ENCODE measurements around the gene G0S2. TPM values are rescaled to one million over a fixed set of nuclear protein-coding genes. Genes with fewer than 3 reads are reported as not detected.

G0S2 gene
- total and polyA plus RNA-seq, 2 of the 4 experiments (the other 2 are of a cell fraction), result 0.36 to 0.53 TPM

- Histone ChIP-seq H3K27ac (ENCODE audit: insufficient read depth, low read length) (no peak overlapping the region), H3K18ac (ENCODE audit: low read depth, low read length) (no peak overlapping the region), H3K9me3 (ENCODE audit: control insufficient read depth, insufficient read depth, low read length) (0 out of 2 replicates have a peak, but pooled peaks cover 3% of the 10 kb centered on the region), H3K9ac (ENCODE audit: low read depth, low read length) (no peak overlapping the region), H2BK20ac (ENCODE audit: low read depth, low read length) (no peak overlapping the region), H2AK9ac (replicated peaks; ENCODE audit: low read depth, low read length, poor library complexity) (no peak overlapping the region), H2BK120ac (ENCODE audit: low read depth, low read length) (no peak overlapping the region), H3K56ac (ENCODE audit: extremely low read depth, insufficient read depth, low read length) (no peak overlapping the region), H3K79me1 (ENCODE audit: low read depth in 1 of 2, low read length in 2 of 2) (no peaks in the 10 kb centered on the region), H4K5ac (ENCODE audit: low read depth, low read length) (no peak overlapping the region), H3K27me3 (ENCODE audit: control insufficient read depth, insufficient read depth, low read length) (peaks cover 6% of the 10 kb centered on the region), H4K20me1 (ENCODE audit: insufficient read depth, low read length) (no peaks in the 10 kb centered on the region), H2AFZ (replicated peaks; ENCODE audit: low read length, poor library complexity) (no peak overlapping the region), H4K8ac (ENCODE audit: low read depth in 2 of 2, low read length in 2 of 2) (no peak overlapping the region), H3K4ac (ENCODE audit: low read depth, low read length) (no peak overlapping the region), H3K4me2 (ENCODE audit: low read depth, low read length) (no peak overlapping the region), H2BK15ac (ENCODE audit: low read depth, low read length) (no peak overlapping the region), H2BK5ac (ENCODE audit: low read depth, low read length, poor library complexity, severe bottlenecking) (no peak overlapping the region), H2AK5ac (ENCODE audit: low read depth, low read length) (no peak overlapping the region), H3K9me1 (ENCODE audit: insufficient read depth, low read length) (no peaks in the 10 kb centered on the region), H3K36me3 (ENCODE audit: control insufficient read depth, insufficient read depth, low read length) (no peaks in the 10 kb centered on the region), H4K91ac (ENCODE audit: insufficient read depth, low read depth, low read length) (no peak overlapping the region), H3K4me1 (ENCODE audit: control insufficient read depth, insufficient read depth, low read length) (no peaks in the 10 kb centered on the region), H3K4me3 (ENCODE audit: insufficient read depth, low read depth, low read length) (no peak overlapping the region), H3K14ac (replicated peaks; ENCODE audit: low read depth, low read length) (no peak overlapping the region), H3K23ac (ENCODE audit: low read depth, low read length) (no peak overlapping the region)
- 69% methylated on average over 2 of the region's 4 CpGs; no CpG with 5 or more reads in 1 of the 2 experiments for WGBS, 2 experiments (ENCODE audit: extremely low coverage in 2 of 2, insufficient read length in 1 of 2)
- TF ChIP-seq MAFK (IDR thresholded peaks at IDR 0.05; ENCODE audit: low read depth, low read length) (no peak), USF2 (IDR thresholded peaks at IDR 0.05; ENCODE audit: low read depth, low read length) (no peak), RCOR1 (IDR thresholded peaks at IDR 0.05; ENCODE audit: insufficient replicate concordance, low read length) (no peak), FOS (IDR thresholded peaks at IDR 0.05; ENCODE audit: low read depth, low read length) (no peak), CHD1 (IDR thresholded peaks at IDR 0.05; ENCODE audit: low read depth, low read length) (no peak), NFE2L2 (IDR thresholded peaks at IDR 0.05; ENCODE audit: low read depth, low read length) (no peak), CTCF (conservative IDR thresholded peaks at IDR 0.05; ENCODE audit: low read depth, low read length) (no peak), BHLHE40 (IDR thresholded peaks at IDR 0.05; ENCODE audit: low read depth, low read length) (no peak), MAZ (IDR thresholded peaks at IDR 0.05; ENCODE audit: borderline replicate concordance, low read depth, low read length) (no peak), MXI1 (IDR thresholded peaks at IDR 0.05; ENCODE audit: borderline replicate concordance, low read depth, low read length) (no peak), SMC3 (IDR thresholded peaks at IDR 0.05; ENCODE audit: low read depth, low read length) (no peak)
- in situ Hi-C loops (cut with MboI; ENCODE audit: low sequenced_read_pairs), result no loop called here
- DNase-seq (no peak), ATAC-seq (ENCODE audit: low read depth) (no peak)
- no TSS peak for BruUV-seq (replicated peaks)
- dilution Hi-C loops (cut with HindIII; ENCODE audit: low sequenced_read_pairs, unreplicated experiment), result no loop called here
- ChIA-PET CTCF (no interaction called here), POLR2A (ENCODE audit: unreplicated experiment) (no interaction called here)
- intact Hi-C loops (cut with micrococcal nuclease), result no loop called here
Measured at GRCh38 chr1:209667708-209668107, 7.5 kb upstream of the G0S2 start.
